K562 (cell line): ENCODE measurements around the gene PPP2R2B.

Source experiments
- CHD4 ChIP-seq: fragments of 200-600 bp; sonication (generic); IDR thresholded peaks from 3 replicates; pipeline ENCODE4 v1.6.1; 2012; ENCODE audit warnings: low read depth, mild to moderate bottlenecking, mixed read lengths, low read length, inconsistent platforms; ENCODE audit not compliant: insufficient read depth, insufficient replicate concordance, poor library complexity, severe bottlenecking
- CTCF ChIP-seq, 3 experiments: IDR thresholded peaks in 2 of 3; conservative IDR thresholded peaks in 1 of 3; 2 replicates each; pipeline ENCODE4 v1.5.1; 2011 to 2012; ENCODE audit warnings: low read length in 3 of 3, mild to moderate bottlenecking in 3 of 3, control low read depth in 2 of 3, improper control_type of control experiment in 1 of 3, inconsistent platforms in 1 of 3, low read depth in 1 of 3, mixed read lengths in 1 of 3, moderate library complexity in 1 of 3; ENCODE audit not compliant: insufficient read depth in 2 of 3
- HDAC6 ChIP-seq: IDR thresholded peaks from 2 replicates; pipeline ENCODE4 v1.6.1; 2012; ENCODE audit warnings: low read depth, mild to moderate bottlenecking, control low read depth, inconsistent platforms, low read length, moderate library complexity
- KAT2B ChIP-seq: IDR thresholded peaks from one replicate; pipeline ENCODE4 v1.6.1; 2012; ENCODE audit warnings: low read depth, mild to moderate bottlenecking, control low read depth, inconsistent platforms, low read length, moderate library complexity
- MBD2 ChIP-seq: sonication (generic); IDR thresholded peaks from 2 replicates; pipeline ENCODE4 v1.6.1; 2016; ENCODE audit warnings: low read depth, borderline replicate concordance
- NFE2 ChIP-seq: IDR thresholded peaks from 2 replicates; pipeline ENCODE4 v1.6.1; 2014; ENCODE audit warnings: antibody characterized with exemption, low read depth
- POLR2A ChIP-seq: fragments of 450-650 bp; conservative IDR thresholded peaks from 2 replicates; pipeline ENCODE4 v1.6.1; 2016
- RCOR1 ChIP-seq, 2 experiments: IDR thresholded peaks; 2 replicates each; pipeline ENCODE4 v1.6.1; 2012; ENCODE audit warnings: low read depth in 2 of 2, low read length in 2 of 2, borderline replicate concordance in 1 of 2, improper control_type of control experiment in 1 of 2
- SMAD3 ChIP-seq: fragments of 450-650 bp; formaldehyde crosslinking; conservative IDR thresholded peaks from 2 replicates; pipeline ENCODE4 v1.4.0; 2020; ENCODE audit warnings: mild to moderate bottlenecking
- TBP ChIP-seq: optimal IDR thresholded peaks from 2 replicates; pipeline ENCODE3; 2011; ENCODE audit warnings: low read depth, low read length, improper control_type of control experiment
- ZBTB7A ChIP-seq: IDR thresholded peaks from 2 replicates; pipeline ENCODE4 v1.6.1; 2011; ENCODE audit warnings: low read depth, mild to moderate bottlenecking, low read length, moderate library complexity, borderline replicate concordance; ENCODE audit not compliant: control insufficient read depth
- ZHX1 ChIP-seq: fragments of 150-350 bp; conservative IDR thresholded peaks from 2 replicates; pipeline ENCODE4 v1.6.1; 2014; ENCODE audit warnings: low read length

- no peak for TF ChIP-seq SMAD3 (CRISPR knock-in tag)
- no peak for TF ChIP-seq NFE2
- no peak for TF ChIP-seq ZHX1
- no peak for TF ChIP-seq TBP
- no peak for TF ChIP-seq CTCF (IDR thresholded peaks at IDR 0.05 in 2 of 3, conservative IDR thresholded peaks at IDR 0.05 in 1 of 3; ENCODE audit: insufficient read depth in 2 of 3, low read depth in 1 of 3, low read length in 3 of 3)
- no peak for TF ChIP-seq CHD4
- TF ChIP-seq ZBTB7A, result no peak
- TF ChIP-seq POLR2A, result no peak
- TF ChIP-seq HDAC6, result no peak
- TF ChIP-seq KAT2B, result no peak
- TF ChIP-seq MBD2, result no peak
- no peak for TF ChIP-seq RCOR1 (IDR thresholded peaks at IDR 0.05; ENCODE audit: borderline replicate concordance in 1 of 2, low read depth in 2 of 2, low read length in 2 of 2)
Measured at GRCh38 chr5:146635443-146635842, 243.1 kb downstream of the PPP2R2B start.
